ENCODE results near the gene SFTPA2.
A peak's percentile ranks its signal among the peaks of the same experiment; 100 is the strongest.
"Not testable (repeated sequence)": the region's sequence is repeated elsewhere in the genome, so short reads cannot be mapped to it uniquely, and the experiment has no call there.

SFTPA2 gene

GRCh38 chr10:79560160-79560709 lies at the start of gene SFTPA2:
SFTPA2 (minus strand) TSS chr10:79560407; CDS start chr10:79559483, 924 bp downstream.
- DNase-seq = no peak

- DNase-seq = no peak
These were observed 48.5 kb upstream of the SFTPA2 start for GRCh38 chr10:79608505-79609375.

- DNase-seq = no peak
These were observed 45.1 kb upstream of the SFTPA2 start for GRCh38 chr10:79605308-79605707.

GRCh38 chr10:79604294-79604693 lies 44.1 kb upstream of the SFTPA2 start:
- no peak for DNase-seq

GRCh38 chr10:79602953-79603352 lies 42.7 kb upstream of the SFTPA2 start:
- no peak for DNase-seq

GRCh38 chr10:79601939-79602338 lies 41.7 kb upstream of the SFTPA2 start:
- DNase-seq = no peak

- DNase-seq = not testable (repeated sequence)
These were observed 39.4 kb upstream of the SFTPA2 start for GRCh38 chr10:79599644-79600043.

GRCh38 chr10:79595510-79595909 lies 35.3 kb upstream of the SFTPA2 start:
- no peak for DNase-seq

- DNase-seq = not testable (repeated sequence)
These were observed 34.4 kb upstream of the SFTPA2 start for GRCh38 chr10:79594565-79594964.

GRCh38 chr10:79593377-79593776 lies 33.2 kb upstream of the SFTPA2 start:
- DNase-seq = no peak

GRCh38 chr10:79588800-79589199 lies 28.6 kb upstream of the SFTPA2 start:
- DNase-seq = no peak

GRCh38 chr10:79586933-79587332 lies 26.7 kb upstream of the SFTPA2 start:
- no peak for DNase-seq

- no peak for DNase-seq
These were observed 25.8 kb upstream of the SFTPA2 start for GRCh38 chr10:79585870-79586527.

- DNase-seq = no peak
These were observed 23.3 kb upstream of the SFTPA2 start for GRCh38 chr10:79583488-79584024.

- not testable (repeated sequence) for DNase-seq
These were observed 22.7 kb upstream of the SFTPA2 start for GRCh38 chr10:79582954-79583353.

GRCh38 chr10:79582096-79582495 lies 21.9 kb upstream of the SFTPA2 start:
- no peak for DNase-seq

- DNase-seq = no peak
These were observed 20.8 kb upstream of the SFTPA2 start for GRCh38 chr10:79581044-79581443.

GRCh38 chr10:79579361-79579760 lies 19.2 kb upstream of the SFTPA2 start:
- DNase-seq = no peak

- not testable (repeated sequence) for DNase-seq
These were observed 10.4 kb upstream of the SFTPA2 start for GRCh38 chr10:79570624-79571023.

GRCh38 chr10:79563426-79563825 lies 3.2 kb upstream of the SFTPA2 start:
- DNase-seq = no peak

GRCh38 chr10:79562135-79562756 lies 2.0 kb upstream of the SFTPA2 start:
- DNase-seq = peak; percentile 63

GRCh38 chr10:79561257-79561656 lies 1.1 kb upstream of the SFTPA2 start:
- DNase-seq = no peak

- no peak for DNase-seq
These were observed 481 bp downstream of the SFTPA2 start for GRCh38 chr10:79559726-79560125.
